GM12874 (cell line): ENCODE measurements around the gene OR56A1.

ENCODE experiments used
- CTCF ChIP-seq: IDR thresholded peaks from 2 replicates; pipeline ENCODE4 v1.5.1; 2011; ENCODE audit warnings: low read depth, mild to moderate bottlenecking, control low read depth, low read length, moderate library complexity; ENCODE audit not compliant: insufficient read depth

Gene OR56A1, protein sequence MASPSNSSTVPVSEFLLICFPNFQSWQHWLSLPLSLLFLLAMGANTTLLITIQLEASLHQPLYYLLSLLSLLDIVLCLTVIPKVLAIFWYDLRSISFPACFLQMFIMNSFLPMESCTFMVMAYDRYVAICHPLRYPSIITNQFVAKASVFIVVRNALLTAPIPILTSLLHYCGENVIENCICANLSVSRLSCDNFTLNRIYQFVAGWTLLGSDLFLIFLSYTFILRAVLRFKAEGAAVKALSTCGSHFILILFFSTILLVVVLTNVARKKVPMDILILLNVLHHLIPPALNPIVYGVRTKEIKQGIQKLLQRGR

DNA sequence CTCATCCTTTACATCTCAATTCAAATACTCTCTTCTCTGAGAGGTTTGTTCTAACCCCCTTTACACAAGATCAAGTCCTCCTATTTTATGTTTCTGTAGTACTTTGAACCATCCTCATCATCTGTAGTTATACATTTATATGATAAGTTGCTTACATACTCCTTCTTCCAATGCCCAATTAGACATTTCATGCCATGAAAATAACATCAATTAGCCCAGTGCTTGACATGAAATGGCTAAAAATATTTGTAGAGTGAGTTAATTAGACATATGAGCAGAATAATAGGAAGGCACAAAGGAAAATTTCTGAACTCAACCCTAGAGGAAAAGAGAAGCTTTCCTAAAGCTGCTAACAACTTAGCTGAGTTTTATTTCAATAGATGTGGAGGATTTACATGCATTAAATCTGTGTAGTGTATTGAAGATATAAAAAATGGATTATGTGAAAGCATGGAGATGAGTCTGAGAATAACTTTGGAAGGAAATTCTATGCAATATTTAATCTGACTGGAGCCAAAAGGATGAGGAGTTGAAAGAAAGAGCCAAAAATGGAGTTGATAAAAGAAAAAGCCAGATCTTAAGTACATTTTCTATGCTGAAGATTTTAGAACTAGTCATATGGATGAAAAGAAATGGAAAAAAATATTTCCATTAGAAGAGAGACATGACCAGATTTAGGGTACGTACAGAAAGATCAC, at the start of gene OR56A1:
TSS of gene OR56A1 (minus strand) at position 51 of the 698 bp plus-strand sequence. CDS start 3,066 bp downstream, outside the sequence.
- TF ChIP-seq CTCF: no peak

DNA sequence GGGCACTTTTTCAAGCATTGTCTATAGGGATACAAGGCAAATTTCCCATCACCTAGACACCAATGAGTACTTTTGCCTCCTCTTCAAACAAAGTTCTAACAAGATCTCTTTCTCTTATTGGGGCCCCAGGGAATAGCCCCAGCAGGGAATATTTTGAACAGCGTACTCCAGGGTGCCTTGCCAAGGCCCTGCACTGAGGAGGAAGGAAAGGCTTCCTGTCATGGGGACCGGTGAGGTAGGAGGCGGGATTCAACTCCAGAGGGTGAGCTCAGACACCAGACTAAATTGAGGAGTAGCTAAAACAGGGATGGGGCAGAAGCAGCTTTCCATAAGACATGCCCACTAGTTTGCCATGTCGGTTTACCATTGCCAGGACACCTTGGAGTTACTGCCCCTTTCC, 48.9 kb upstream of the OR56A1 start:
- no peak for TF ChIP-seq CTCF

GRCh38 chr11:6077723-6078122, 47.2 kb upstream of the OR56A1 start:
- TF ChIP-seq CTCF: no peak

DNA sequence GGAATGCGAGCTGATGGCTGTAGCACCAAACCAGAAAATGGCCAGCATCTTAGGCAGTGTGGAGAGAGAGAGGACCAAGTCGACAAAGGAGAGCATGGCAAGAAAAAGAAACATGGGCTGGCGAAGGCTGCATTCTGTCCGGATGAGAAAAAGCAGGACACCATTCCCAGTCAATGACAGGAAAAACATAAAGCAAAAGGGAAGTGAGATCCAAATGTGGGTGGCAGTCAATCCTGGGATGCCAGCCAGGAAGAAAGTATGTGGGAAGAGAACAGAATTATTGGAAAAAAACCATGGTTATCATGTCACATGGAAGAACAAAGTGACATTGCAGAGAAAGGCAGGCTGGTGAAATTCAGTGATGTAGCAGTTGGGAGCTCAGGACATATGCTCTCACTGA, 36.9 kb upstream of the OR56A1 start:
- TF ChIP-seq CTCF: no peak

- TF ChIP-seq CTCF: no peak
Measured at GRCh38 chr11:6062691-6063358, 32.3 kb upstream of the OR56A1 start.

DNA sequence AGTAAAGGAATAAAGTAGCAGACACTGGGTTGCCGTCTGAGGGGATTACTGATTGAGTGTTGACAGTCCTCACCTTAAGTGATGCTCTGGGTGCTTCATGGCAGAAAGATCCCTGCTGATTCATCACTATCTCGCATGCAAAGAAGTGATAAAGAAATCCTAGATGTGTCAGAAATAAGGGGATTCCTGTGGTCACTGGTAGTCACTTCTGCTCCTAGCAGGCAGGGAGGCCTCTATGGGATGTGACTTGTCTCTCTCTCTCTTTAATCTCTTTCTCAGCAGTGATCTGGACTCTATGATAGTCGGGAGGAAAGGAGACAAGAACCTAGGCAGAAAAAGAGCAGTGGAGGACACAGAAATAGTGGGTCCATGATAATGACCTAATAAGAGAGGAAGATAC, 30.9 kb upstream of the OR56A1 start:
- no peak for TF ChIP-seq CTCF

DNA sequence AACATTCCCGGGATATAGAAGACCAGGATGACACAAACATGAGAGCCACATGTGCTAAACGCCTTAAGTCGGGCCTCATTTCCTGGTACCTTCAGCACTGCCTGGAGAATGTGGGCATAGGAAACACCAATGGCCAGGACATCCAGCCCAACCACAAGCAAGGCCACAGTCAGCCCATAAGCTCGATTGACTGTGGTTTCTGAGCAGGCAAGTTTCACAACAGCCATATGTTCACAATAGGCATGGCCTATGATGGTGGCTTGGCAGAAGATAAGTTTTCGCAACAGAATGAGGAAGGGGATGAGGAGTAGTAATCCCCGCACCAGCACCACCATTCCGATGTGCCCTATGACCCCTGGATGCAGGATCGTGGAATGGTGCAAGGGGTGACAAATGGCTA, 26.9 kb upstream of the OR56A1 start:
- no peak for TF ChIP-seq CTCF
